IMR-90 (cell line): Measurements from ENCODE around the gene MYCBP2. TPM values are rescaled to one million over a fixed set of nuclear protein-coding genes. Genes with fewer than 3 reads are reported as not detected.

Experiments used
- ATAC-seq: fragments of 200-7000 bp; cut with Tn5 transposase; 2 replicates; pipeline ENCODE4 v1.9.1; 2020; ENCODE audit warnings: low read depth, mild to moderate bottlenecking, moderate library complexity
- BruUV-seq: library from RNA; stranded (reverse); fragments of 400-500 nt; replicated peaks from 2 replicates; lab custom pipeline; 2021; lab: Mats Ljungman, UMichigan
- CTCF ChIA-PET: fragments of 300-600 bp; formaldehyde crosslinking; extraction: SDS; loops from one replicate; lab custom pipeline; 2021; ENCODE audit warnings: antibody characterized with exemption; lab: Yijun Ruan, JAX
- POLR2A ChIA-PET: fragments of 300-600 bp; sonication (Branson Sonifier 250); formaldehyde crosslinking; loops from one replicate; lab custom pipeline; 2022; ENCODE audit warnings: antibody characterized with exemption; ENCODE audit not compliant: unreplicated experiment; lab: Charles Lee
- DNase-seq: peaks from one replicate; pipeline ENCODE4 v3.0.0; 2013
- H2AFZ ChIP-seq: replicated peaks from 2 replicates; pipeline ENCODE3; 2013; ENCODE audit warnings: low read length, mild to moderate bottlenecking; ENCODE audit not compliant: poor library complexity
- H2AK5ac ChIP-seq: 2 replicates; pipeline ENCODE4 v1.6.1; 2013; ENCODE audit warnings: low read depth, low read length, inconsistent platforms
- H2AK9ac ChIP-seq: replicated peaks from 2 replicates; pipeline ENCODE3; 2013; ENCODE audit warnings: mild to moderate bottlenecking, low read depth, low read length, moderate library complexity; ENCODE audit not compliant: poor library complexity
- H2BK120ac ChIP-seq: 2 replicates; pipeline ENCODE4 v1.6.1; 2013; ENCODE audit warnings: low read depth, low read length, inconsistent platforms
- H2BK15ac ChIP-seq: 3 replicates; pipeline ENCODE4 v1.6.1; 2013; ENCODE audit warnings: low read depth, low read length, inconsistent platforms
- H2BK20ac ChIP-seq: 2 replicates; pipeline ENCODE4 v1.6.1; 2013; ENCODE audit warnings: low read depth, mild to moderate bottlenecking, inconsistent platforms, low read length, moderate library complexity
- H2BK5ac ChIP-seq: 2 replicates; pipeline ENCODE4 v1.6.1; 2013; ENCODE audit warnings: mild to moderate bottlenecking, low read depth, low read length, inconsistent platforms; ENCODE audit not compliant: poor library complexity, severe bottlenecking
- H3K14ac ChIP-seq: replicated peaks from 2 replicates; pipeline ENCODE4 v1.6.1; 2013; ENCODE audit warnings: low read depth, low read length, inconsistent platforms
- H3K18ac ChIP-seq: 2 replicates; pipeline ENCODE4 v1.6.1; 2013; ENCODE audit warnings: low read depth, low read length, control low read depth
- H3K23ac ChIP-seq: 2 replicates; pipeline ENCODE4 v1.6.1; 2013; ENCODE audit warnings: low read depth, low read length, inconsistent platforms
- H3K27ac ChIP-seq: 2 replicates; pipeline ENCODE4 v1.5.1; 2013; ENCODE audit warnings: mild to moderate bottlenecking, control low read depth, low read length; ENCODE audit not compliant: insufficient read depth
- H3K27me3 ChIP-seq: 2 replicates; pipeline ENCODE4 v1.6.1; 2013; ENCODE audit warnings: low read length; ENCODE audit not compliant: control insufficient read depth, insufficient read depth
- H3K36me3 ChIP-seq: 2 replicates; pipeline ENCODE4 v1.6.1; 2013; ENCODE audit warnings: low read length, mixed read lengths; ENCODE audit not compliant: control insufficient read depth, insufficient read depth
- H3K4ac ChIP-seq: 2 replicates; pipeline ENCODE4 v1.6.1; 2013; ENCODE audit warnings: low read depth, low read length, inconsistent platforms
- H3K4me1 ChIP-seq: 2 replicates; pipeline ENCODE4 v1.6.1; 2013; ENCODE audit warnings: low read length, mixed read lengths; ENCODE audit not compliant: control insufficient read depth, insufficient read depth
- H3K4me2 ChIP-seq: 2 replicates; pipeline ENCODE4 v1.6.1; 2013; ENCODE audit warnings: low read depth, mild to moderate bottlenecking, control low read depth, low read length, moderate library complexity
- H3K4me3 ChIP-seq: 2 replicates; pipeline ENCODE4 v1.5.1; 2013; ENCODE audit warnings: low read depth, mild to moderate bottlenecking, control low read depth, low read length, moderate library complexity; ENCODE audit not compliant: insufficient read depth
- H3K56ac ChIP-seq: 2 replicates; pipeline ENCODE4 v1.6.1; 2013; ENCODE audit warnings: low read length, inconsistent platforms; ENCODE audit not compliant: insufficient read depth; ENCODE audit errors: extremely low read depth
- H3K79me1 ChIP-seq, 2 experiments: 2 replicates each; pipeline ENCODE4 v1.6.1; 2013; ENCODE audit warnings: low read length in 2 of 2, inconsistent platforms in 1 of 2, low read depth in 1 of 2
- H3K9ac ChIP-seq: 2 replicates; pipeline ENCODE4 v1.6.1; 2013; ENCODE audit warnings: low read depth, low read length, control low read depth
- H3K9me1 ChIP-seq: 2 replicates; pipeline ENCODE4 v1.6.1; 2013; ENCODE audit warnings: low read length, inconsistent platforms; ENCODE audit not compliant: insufficient read depth
- H3K9me3 ChIP-seq: 2 replicates; pipeline ENCODE4 v1.6.1; 2013; ENCODE audit warnings: low read length; ENCODE audit not compliant: control insufficient read depth, insufficient read depth
- H4K20me1 ChIP-seq: 2 replicates; pipeline ENCODE4 v1.6.1; 2013; ENCODE audit warnings: low read length, inconsistent platforms; ENCODE audit not compliant: insufficient read depth
- H4K5ac ChIP-seq: 2 replicates; pipeline ENCODE4 v1.6.1; 2013; ENCODE audit warnings: mild to moderate bottlenecking, low read depth, low read length, control low read depth
- H4K8ac ChIP-seq, 2 experiments: 2 replicates each; pipeline ENCODE4 v1.6.1; 2013; ENCODE audit warnings: low read depth in 2 of 2, low read length in 2 of 2, control low read depth in 1 of 2, inconsistent platforms in 1 of 2
- H4K91ac ChIP-seq: 2 replicates; pipeline ENCODE4 v1.6.1; 2013; ENCODE audit warnings: low read depth, low read length, inconsistent platforms; ENCODE audit not compliant: insufficient read depth
- BHLHE40 ChIP-seq: fragments of 150-350 bp; IDR thresholded peaks from 2 replicates; pipeline ENCODE4 v1.6.1; 2016; ENCODE audit warnings: mild to moderate bottlenecking, low read depth, low read length
- FOS ChIP-seq: fragments of 150-350 bp; IDR thresholded peaks from 2 replicates; pipeline ENCODE4 v1.6.1; 2016; ENCODE audit warnings: low read depth, low read length
- MAZ ChIP-seq: IDR thresholded peaks from 2 replicates; pipeline ENCODE4 v1.6.1; 2012; ENCODE audit warnings: low read depth, mild to moderate bottlenecking, low read length, improper control_type of control experiment, moderate library complexity, borderline replicate concordance
- WGBS, 2 experiments: methylation state at CpG; one replicate each; pipeline versions ENCODE4 v1.1.5 to v1.1.7; 2013; ENCODE audit warnings: missing lambda C conversion rate in 2 of 2; ENCODE audit not compliant: insufficient read length in 1 of 2; ENCODE audit errors: extremely low coverage in 2 of 2; 5-methylcytosine and 5-hydroxymethylcytosine counted together
- dilution Hi-C: fragments of 300-500 bp; cut with HindIII; formaldehyde crosslinking; loops from one replicate; pipeline ENCODE4 v1.14.3; 2018; ENCODE audit warnings: low sequenced_read_pairs; ENCODE audit not compliant: unreplicated experiment
- in situ Hi-C: fragments of 300-500 bp; cut with MboI; formaldehyde crosslinking; loops from 3 replicates; pipeline ENCODE4 v1.14.3; 2019; ENCODE audit warnings: low sequenced_read_pairs, inconsistent platforms, mixed read lengths
- intact Hi-C: fragments of 100-400 bp; cut with micrococcal nuclease; formaldehyde crosslinking; loops from 2 replicates; pipeline ENCODE4 v1.10.0; 2022
- polyA plus RNA-seq, 3 experiments: library from polyadenylated mRNA; depleted of rRNA; stranded (reverse); fragments of >200 nt; gene quantifications; 2 replicates each; pipeline ENCODE4 v1.2.3, GENCODE V29; 2012; ENCODE audit warnings: low replicate concordance in 1 of 3
- total RNA-seq: library from RNA; depleted of rRNA; stranded (reverse); fragments of >200 nt; gene quantifications from 2 replicates; pipeline ENCODE4 v1.2.3, GENCODE V29; 2012

The MYCBP2 gene
- total and polyA plus RNA-seq, 2 of the 4 experiments (the other 2 are of a cell fraction) = 20.1 to 43.2 TPM

GRCh38 chr13:77136902-77137420 lies 189.9 kb downstream of the MYCBP2 start:
- intact Hi-C loops (loop anchor here (1.0 kb wide), 1 partner anchor 192 kb away; no protein-coding TSS in a partner anchor), dilution Hi-C loops (no loop called here), in situ Hi-C loops (no loop called here)
- Histone ChIP-seq H4K91ac (no peak overlapping the region), H2AK9ac (no peak overlapping the region), H3K27me3 (no peaks in the 10 kb centered on the region), H4K20me1 (peaks cover 3% of the 10 kb centered on the region; the same call in 1 of the 2 replicates), H2BK120ac (no peak overlapping the region), H3K27ac (no peak overlapping the region), H3K9ac (no peak overlapping the region), H3K18ac (no peak overlapping the region), H3K4ac (no peak overlapping the region), H2AFZ (no peak overlapping the region), H2BK20ac (no peak overlapping the region), H3K56ac (no peak overlapping the region), H2BK5ac (no peak overlapping the region), H3K9me1 (peaks cover 3% of the 10 kb centered on the region; the same call in 1 of the 2 replicates), H4K8ac (no peak overlapping the region), H2AK5ac (no peak overlapping the region), H3K23ac (no peak overlapping the region), H2BK15ac (no peak overlapping the region), H3K4me3 (no peak overlapping the region), H3K79me1 (peaks cover 0 to 8% of the 10 kb centered on the region in 2 experiments; a peak in 1 of 4 replicates), H3K4me2 (no peak overlapping the region), H3K36me3 (peaks cover 11% of the 10 kb centered on the region), H3K9me3 (no peaks in the 10 kb centered on the region), H4K5ac (no peak overlapping the region), H3K4me1 (peaks cover 3% of the 10 kb centered on the region; the same call in 1 of the 2 replicates), H3K14ac (no peak overlapping the region)
- TF ChIP-seq MAZ (no peak), FOS (no peak), BHLHE40 (peak; percentile 25; the same call in 1 of the 2 replicates)
- peak; percentile 95 for DNase-seq
- ATAC-seq = peak; percentile 98
- no TSS peak for BruUV-seq
- ChIA-PET CTCF (interaction anchor here (0.6 kb wide), 1 partner anchor 42 kb away, joined by 3 read pairs; no protein-coding TSS in a partner anchor), POLR2A (no interaction called here)
- no CpG with 5 or more reads among the region's 3 CpGs for WGBS, 2 experiments
